GM21390 (cell line): Measurements from ENCODE around the gene PDK1.

Source experiments
- ATAC-seq: cut with Tn5 transposase; IDR thresholded peaks from one replicate; pipeline ENCODE4 v1.9.1; 2021; ENCODE audit not compliant: unreplicated experiment

Gene PDK1

DNA sequence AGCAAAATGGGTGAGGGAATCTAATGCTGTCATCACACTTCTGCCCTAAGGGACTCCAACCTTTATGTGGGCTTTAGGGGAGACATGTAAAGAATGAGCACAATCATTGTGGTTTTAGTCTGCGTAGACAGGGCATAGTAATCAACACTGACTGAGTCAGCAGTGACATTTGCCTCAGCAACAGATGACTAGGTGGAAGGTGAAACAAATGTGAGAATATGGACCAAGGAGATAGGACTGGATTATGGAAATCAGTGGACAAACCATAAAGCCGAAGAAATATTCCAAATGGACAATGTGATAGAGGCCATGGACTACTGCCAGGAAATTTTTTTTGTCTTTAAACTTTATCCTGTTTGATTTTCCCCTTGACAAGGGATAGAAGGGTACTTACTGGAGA, 83.9 kb downstream of the PDK1 start:
- ATAC-seq, result no peak

GRCh38 chr2:172640389-172640788, 84.5 kb downstream of the PDK1 start:
- ATAC-seq, result no peak

DNA sequence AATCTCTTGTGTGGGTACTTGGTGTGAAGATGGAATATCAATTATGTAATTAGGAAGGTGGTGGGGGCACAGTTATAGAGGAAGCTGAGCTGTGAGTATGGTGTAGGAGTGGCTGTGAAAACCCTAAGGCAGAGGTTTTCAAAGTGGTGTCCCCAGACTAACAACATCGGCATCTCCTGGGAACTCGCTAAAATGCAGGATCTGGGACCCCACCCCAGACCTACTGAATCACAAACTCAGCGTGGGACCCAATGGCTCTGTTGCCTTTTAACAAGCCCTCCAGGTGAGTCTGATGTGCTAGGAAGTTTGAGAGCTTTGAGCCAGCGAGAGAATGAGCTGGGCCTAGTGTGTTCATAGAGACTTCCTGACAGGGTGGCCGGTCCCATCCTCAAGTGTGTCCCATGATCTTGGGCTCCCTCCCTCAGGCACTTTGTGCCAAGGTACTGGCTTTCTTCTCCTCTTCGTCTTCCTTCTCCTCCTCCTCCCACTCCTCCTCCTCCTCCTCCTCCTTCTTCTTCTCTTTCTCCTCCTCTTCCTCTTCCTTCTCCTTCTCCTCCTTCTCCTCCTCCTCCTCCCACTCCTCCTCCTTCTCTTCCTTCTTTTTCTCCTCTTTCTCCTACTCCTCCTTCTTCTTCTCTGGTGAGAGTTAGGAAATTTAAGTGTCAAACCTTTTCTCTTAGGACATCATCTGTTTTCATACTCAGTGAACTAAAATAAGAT, 86.6 kb downstream of the PDK1 start:
- no peak for ATAC-seq

- no peak for ATAC-seq
Observed at GRCh38 chr2:172643142-172643541, 87.3 kb downstream of the PDK1 start.

GRCh38 chr2:172647439-172647838, 91.5 kb downstream of the PDK1 start:
- no peak for ATAC-seq

- no peak for ATAC-seq
Observed at GRCh38 chr2:172655091-172655837, 99.4 kb downstream of the PDK1 start.

DNA sequence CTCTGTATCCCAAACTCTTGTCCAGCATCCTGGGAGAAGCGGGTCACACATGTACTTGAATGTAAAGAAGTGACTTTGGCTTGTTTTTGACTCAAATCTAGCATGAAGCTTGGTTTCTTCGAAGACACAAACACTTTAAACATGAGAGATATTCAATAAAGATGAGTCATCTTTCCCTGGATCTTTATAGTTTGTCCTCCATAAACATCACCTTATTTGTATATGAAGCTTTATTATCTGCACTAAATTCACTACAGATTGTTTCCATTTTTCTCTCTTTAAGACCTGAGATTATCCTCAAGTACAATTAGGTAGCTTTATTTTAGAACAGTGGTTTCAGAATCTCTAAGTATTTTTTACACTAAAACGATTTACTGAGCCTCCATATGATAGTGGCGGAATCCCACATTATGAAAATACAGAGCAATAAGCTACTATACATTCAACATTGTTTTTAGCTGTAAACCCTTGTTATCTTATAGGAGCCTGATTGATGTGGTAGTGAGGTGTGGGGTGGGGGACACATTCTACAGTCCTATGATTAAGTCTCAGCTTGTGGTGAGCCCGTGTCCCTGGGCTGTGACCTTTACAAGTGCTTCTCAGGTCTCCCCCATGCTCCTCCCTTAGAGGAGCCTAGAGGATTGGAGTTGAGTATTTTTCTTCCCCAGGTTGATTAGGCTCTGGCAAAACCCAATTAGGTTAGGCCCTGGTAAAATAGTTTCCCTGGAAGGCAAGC, 100.1 kb downstream of the PDK1 start:
- no peak for ATAC-seq
